ENCODE data around the gene RAB32.

Gene RAB32

DNA sequence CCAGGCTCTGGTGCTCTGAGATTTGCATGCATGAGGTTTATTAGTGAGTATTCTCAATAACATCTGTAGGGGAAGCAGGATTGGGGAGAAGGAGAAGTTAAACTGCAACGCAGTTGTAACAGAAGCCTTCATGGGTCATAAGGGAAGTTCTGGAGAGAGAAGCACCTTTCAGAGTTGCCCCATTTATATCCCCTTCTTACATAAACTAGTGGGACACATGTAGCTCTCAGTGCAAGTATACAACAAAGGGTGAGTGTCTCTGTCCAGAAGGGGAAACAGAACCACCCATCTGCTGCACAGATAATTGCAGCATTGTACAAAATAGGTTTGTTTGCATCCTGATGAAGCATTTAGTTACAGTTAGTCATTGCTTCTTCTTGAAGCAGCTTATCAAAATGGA, 50.9 kb downstream of the RAB32 start:
- H3K4me3 ChIP-seq (ENCODE audit: low read length) = no peak overlapping the region
- no peak for DNase-seq (ENCODE audit: low read depth)
- TF ChIP-seq CTCF (IDR thresholded peaks at IDR 0.05; ENCODE audit: insufficient read depth, low read depth, low read length, missing control alignments) = no peak

GRCh38 chr6:146595972-146596731, 52.5 kb downstream of the RAB32 start:
- no peak overlapping the region for H3K4me3 ChIP-seq (ENCODE audit: low read length)
- no peak for TF ChIP-seq CTCF (IDR thresholded peaks at IDR 0.05; ENCODE audit: insufficient read depth, low read depth, low read length, missing control alignments)
- DNase-seq (ENCODE audit: low read depth) = peak; percentile 57

GRCh38 chr6:146598772-146599405, 55.3 kb downstream of the RAB32 start, which contains the start of gene ADGB:
TSS of gene ADGB (plus strand) at chr6:146598972. CDS start at chr6:146599041, 69 bp downstream.
- peak; percentile 64 for DNase-seq (ENCODE audit: low read depth)
- TF ChIP-seq CTCF (IDR thresholded peaks at IDR 0.05; ENCODE audit: insufficient read depth, low read depth, low read length, missing control alignments) = no peak
- peak within 1 kb of the TSS; percentile 37 for H3K4me3 ChIP-seq (ENCODE audit: low read length)

GRCh38 chr6:146601352-146601751, 57.7 kb downstream of the RAB32 start:
- TF ChIP-seq CTCF (IDR thresholded peaks at IDR 0.05; ENCODE audit: insufficient read depth, low read depth, low read length, missing control alignments) = no peak
- no peak for DNase-seq (ENCODE audit: low read depth)
- H3K4me3 ChIP-seq (ENCODE audit: low read length) = no peak overlapping the region

GRCh38 chr6:146602526-146602925, 58.9 kb downstream of the RAB32 start:
- no peak for DNase-seq (ENCODE audit: low read depth)
- H3K4me3 ChIP-seq (ENCODE audit: low read length) = no peak overlapping the region
- no peak for TF ChIP-seq CTCF (IDR thresholded peaks at IDR 0.05; ENCODE audit: insufficient read depth, low read depth, low read length, missing control alignments)
